Choroid plexus epithelial cell (primary cell): ENCODE measurements around the gene FCN3.
A peak's percentile ranks its signal among the peaks of the same experiment; 100 is the strongest.

Experiments
- DNase-seq: peaks from one replicate; pipeline ENCODE4 v3.0.0-alpha.2; 2010; ENCODE audit warnings: low read depth
- H3K4me3 ChIP-seq: 2 replicates; pipeline ENCODE4 v1.5.1; 2011; ENCODE audit warnings: low read depth, mild to moderate bottlenecking, control low read depth, low read length, moderate library complexity
- CTCF ChIP-seq: conservative IDR thresholded peaks from 2 replicates; pipeline ENCODE4 v1.5.1; 2011; ENCODE audit warnings: low read depth, mild to moderate bottlenecking, control low read depth, inconsistent platforms, low read length, moderate library complexity

The FCN3 gene

GRCh38 chr1:27343639-27344025 lies 31.0 kb downstream of the FCN3 start:
- no peak for TF ChIP-seq CTCF
- H3K4me3 ChIP-seq = no peak overlapping the region
- no peak for DNase-seq

- no peak for DNase-seq
- H3K4me3 ChIP-seq = no peak overlapping the region
- no peak for TF ChIP-seq CTCF
Measured at GRCh38 chr1:27342778-27343638, 31.6 kb downstream of the FCN3 start.

- no peak overlapping the region for H3K4me3 ChIP-seq
- no peak for TF ChIP-seq CTCF
- DNase-seq = no peak
Measured at GRCh38 chr1:27342391-27342777, 32.2 kb downstream of the FCN3 start.

- H3K4me3 ChIP-seq = no peak within 1 kb of the TSS
Measured at GRCh38 chr1:27341525-27342252, 32.9 kb downstream of the FCN3 start, which contains the start of gene SYTL1. Gene SYTL1 (plus strand): TSS chr1:27342022. CDS start chr1:27345335, 3,313 bp downstream.

GRCh38 chr1:27339213-27339612 lies 35.4 kb downstream of the FCN3 start:
- DNase-seq = no peak
- H3K4me3 ChIP-seq = no peak overlapping the region
- no peak for TF ChIP-seq CTCF

More at GRCh38 chr1:27341525-27342252, 32.9 kb downstream of the FCN3 start, which contains the start of gene SYTL1:
- TF ChIP-seq CTCF = no peak
- peak; percentile 72 for DNase-seq

- no peak for TF ChIP-seq CTCF
- no peak for DNase-seq
- no peak overlapping the region for H3K4me3 ChIP-seq
Measured at GRCh38 chr1:27338751-27339150, 35.9 kb downstream of the FCN3 start.
